ENCODE data around the gene FAM177A1. TPM values are rescaled to one million over a fixed set of nuclear protein-coding genes. Genes with fewer than 3 reads are reported as not detected.

The FAM177A1 gene
- total and polyA plus RNA-seq, 10 of the 15 experiments (the other 5 are each of a cell fraction or from before 2014, with no cell fraction given), result 5.3 to 38.6 (median 20.7) TPM

- ChIA-PET POLR2A (interaction anchor here (0.6 to 1.8 kb wide), 4 partner anchors 11 to 160 kb away, joined by 3 to 7 read pairs (median 4); no protein-coding TSS in a partner anchor), RAD21 (ENCODE audit: unreplicated experiment) (no interaction called here)
- in situ Hi-C loops (cut with MboI), result loop anchor here (10.0 kb wide), 1 partner anchor 372 kb away; no protein-coding TSS in a partner anchor
Measured at GRCh38 chr14:35042632-35043031, 3.4 kb upstream of the FAM177A1 start.

More at GRCh38 chr14:35042632-35043031, 3.4 kb upstream of the FAM177A1 start:
- Histone ChIP-seq H3K4me2 (ENCODE audit: control insufficient read depth, insufficient read depth) (no peak overlapping the region), H3K27ac (ENCODE audit: control insufficient read depth, insufficient read depth) (no peak overlapping the region), H3K9me3 (replicated peaks; ENCODE audit: control insufficient read depth, insufficient read depth, low read length) (no peaks in the 10 kb centered on the region), H3K27me3 (replicated peaks in 1 of 2; ENCODE audit: control insufficient read depth in 2 of 2, insufficient read depth in 2 of 2, low read length in 1 of 2) (no peaks in the 10 kb centered on the region), H3K4me1 (ENCODE audit: control insufficient read depth, insufficient read depth, low read length) (peaks cover 4% of the 10 kb centered on the region; the same call in 1 of the 2 replicates), H3K9ac (ENCODE audit: control insufficient read depth, insufficient read depth, low read length) (no peak overlapping the region), H3K4me3 (no peak overlapping the region), H4K20me1 (ENCODE audit: control insufficient read depth, insufficient read depth) (no peaks in the 10 kb centered on the region), H2AFZ (ENCODE audit: control insufficient read depth, low read depth, low read length) (no peak overlapping the region), H3K79me2 (ENCODE audit: control insufficient read depth, insufficient read depth, low read length) (peaks cover 1% of the 10 kb centered on the region), H3K36me3 (ENCODE audit: control insufficient read depth in 2 of 2, insufficient read depth in 2 of 2, low read length in 1 of 2) (no peaks in the 10 kb centered on the region)
- no TSS peak for BruUV-seq (replicated peaks)
- WGBS (ENCODE audit: insufficient coverage, insufficient replicate concordance, low lambda C conversion rate, missing lambda C conversion rate), result 77% methylated on average over 2 of the region's 3 CpGs
- no peak for FAIRE-seq
- SMC1A ChIA-PET (ENCODE audit: uncharacterized antibody, unreplicated experiment), result interaction anchor here (0.6 to 1.5 kb wide), 4 partner anchors 14 to 354 kb away, joined by 3 to 5 read pairs (median 4); no protein-coding TSS in a partner anchor
- no peak for DNase-seq (ENCODE audit: low read depth, low spot score)
- CTCF ChIA-PET, result interaction anchor here (0.7 kb wide), 2 partner anchors 187 to 222 kb away, joined by 3 read pairs; no protein-coding TSS in a partner anchor
- TF ChIP-seq E4F1 (IDR thresholded peaks at IDR 0.05; ENCODE audit: borderline replicate concordance, partially characterized antibody), result no peak
- no peak for TF ChIP-seq PRDM15 (CRISPR knock-in tag; IDR thresholded peaks at IDR 0.05)
- TF ChIP-seq CBX3 (IDR thresholded peaks at IDR 0.05; ENCODE audit: borderline replicate concordance, low read depth), result no peak
- no peak for TF ChIP-seq ZBED1 (IDR thresholded peaks at IDR 0.05; ENCODE audit: borderline replicate concordance)
- no peak for TF ChIP-seq CHD2 (IDR thresholded peaks at IDR 0.05; ENCODE audit: borderline replicate concordance, low read depth, low read length)
- TF ChIP-seq BACH1 (IDR thresholded peaks at IDR 0.05; ENCODE audit: borderline replicate concordance), result no peak
- no peak for TF ChIP-seq ZNF384 (IDR thresholded peaks at IDR 0.05; ENCODE audit: borderline replicate concordance, low read depth, low read length)
- no peak for TF ChIP-seq DPF2 (IDR thresholded peaks at IDR 0.05)
- TF ChIP-seq HDAC2 (IDR thresholded peaks at IDR 0.05), result no peak
- intact Hi-C loops (cut with micrococcal nuclease; ENCODE audit: unreplicated experiment), result no loop called here
- ATAC-seq, result no peak

All from GM12878 (cell line).